ENCODE data around the gene ARHGDIG. TPM values are rescaled to one million over a fixed set of nuclear protein-coding genes. Genes with fewer than 3 reads are reported as not detected.
A peak's percentile ranks its signal among the peaks of the same experiment; 100 is the strongest.

The ARHGDIG gene
- total and polyA plus RNA-seq, 2 experiments from 2014 or later: 0.78 to 1.0 TPM

- no peak overlapping the region for H2AFZ ChIP-seq
- no peaks in the 10 kb centered on the region for H3K36me3 ChIP-seq (ENCODE audit: insufficient read depth)
- H3K4me3 Mint-ChIP-seq: no peak overlapping the region
- H3F3A ChIP-seq (replicated peaks; ENCODE audit: low read depth): 0 out of 2 replicates have a peak, but pooled peaks cover 3% of the 10 kb centered on the region
- no peak overlapping the region for H3K27ac ChIP-seq (ENCODE audit: low read depth)
- H3K27me3 ChIP-seq (ENCODE audit: insufficient read depth): no peaks in the 10 kb centered on the region
- no peak overlapping the region for H3K4me2 ChIP-seq
- no peak overlapping the region; the same call in 1 of the 2 replicates for H3K27ac Mint-ChIP-seq
- H3K27me3 Mint-ChIP-seq (ENCODE audit: insufficient read depth, low read depth, poor library complexity): peaks cover 12% of the 10 kb centered on the region
- H3K36me3 Mint-ChIP-seq (ENCODE audit: low read depth): peaks cover 2% of the 10 kb centered on the region; the same call in 1 of the 3 replicates
- no peak for DNase-seq (ENCODE audit: low spot score)
- TF ChIP-seq REST (IDR thresholded peaks at IDR 0.05; ENCODE audit: unreplicated experiment) (no peak), CREB1 (CRISPR knock-in tag; IDR thresholded peaks at IDR 0.05; ENCODE audit: low read depth) (no peak), JUNB (IDR thresholded peaks at IDR 0.05; ENCODE audit: unreplicated experiment) (no peak), EZH2phosphoT487 (IDR thresholded peaks at IDR 0.05; ENCODE audit: unreplicated experiment) (no peak), ZNF331 (CRISPR knock-in tag; IDR thresholded peaks at IDR 0.05; ENCODE audit: low read depth) (no peak), STAT1 (IDR thresholded peaks at IDR 0.05; ENCODE audit: unreplicated experiment) (no peak), CTCF (conservative IDR thresholded peaks at IDR 0.05; ENCODE audit: low read depth in 2 of 2) (no peak), EZH2 (IDR thresholded peaks at IDR 0.05; ENCODE audit: low read depth, unreplicated experiment) (no peak), ZNF114 (CRISPR knock-in tag; IDR thresholded peaks at IDR 0.05) (no peak), NANOG (IDR thresholded peaks at IDR 0.05; ENCODE audit: borderline replicate concordance) (no peak), ETS1 (IDR thresholded peaks at IDR 0.05) (no peak)
- H3K4me3 ChIP-seq: no peak overlapping the region
- no peaks in the 10 kb centered on the region for H3K4me1 Mint-ChIP-seq
- no peaks in the 10 kb centered on the region for H3K79me2 ChIP-seq (replicated peaks; ENCODE audit: insufficient read depth)
- no peaks in the 10 kb centered on the region for H3K4me1 ChIP-seq (ENCODE audit: insufficient read depth)
- no peaks in the 10 kb centered on the region for H3K9me2 ChIP-seq (ENCODE audit: insufficient read depth)
- ATAC-seq: peak; percentile 11; the same call in 2 of the 3 replicates
- H4K20me1 ChIP-seq (replicated peaks; ENCODE audit: insufficient read depth): no peaks in the 10 kb centered on the region
- no peaks in the 10 kb centered on the region; the same call in 2 of the 3 replicates for H3K9me3 Mint-ChIP-seq
These were observed 12.0 kb upstream of the ARHGDIG start for GRCh38 chr16:268141-269053.

Measured in GM23338 (cell line).